HG03280 (cell line): ENCODE results near the gene CDSN.

ENCODE experiments used
- ATAC-seq: cut with Tn5 transposase; IDR thresholded peaks from one replicate; pipeline ENCODE4 v1.9.1; 2021; ENCODE audit warnings: mild to moderate bottlenecking, moderate library complexity; ENCODE audit not compliant: unreplicated experiment

Gene CDSN

GRCh38 chr6:31149827-31150447 lies 29.7 kb upstream of the CDSN start:
- no peak for ATAC-seq

DNA sequence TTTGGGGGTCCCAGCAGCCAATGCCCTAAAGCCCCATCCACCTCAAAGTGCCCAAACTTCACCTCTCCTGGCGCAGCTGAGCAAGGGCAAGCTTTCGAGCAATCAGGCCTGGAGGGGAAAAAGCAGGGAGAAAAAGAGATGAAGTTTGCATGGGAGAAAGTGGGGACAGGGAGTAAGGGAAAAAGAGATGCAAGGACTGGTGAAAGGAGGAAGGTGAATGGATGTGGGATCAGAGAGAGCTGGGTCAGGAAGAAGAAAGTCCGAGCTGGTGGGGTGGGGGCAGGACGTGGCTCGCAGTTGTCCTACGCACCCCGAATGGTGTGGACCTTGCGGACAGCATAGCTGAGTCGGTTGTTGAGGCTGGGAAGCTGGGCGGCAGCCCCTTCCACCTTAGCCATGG lies 25.1 kb upstream of the CDSN start:
- ATAC-seq = no peak

GRCh38 chr6:31144970-31145340 lies 24.7 kb upstream of the CDSN start:
- no peak for ATAC-seq

DNA sequence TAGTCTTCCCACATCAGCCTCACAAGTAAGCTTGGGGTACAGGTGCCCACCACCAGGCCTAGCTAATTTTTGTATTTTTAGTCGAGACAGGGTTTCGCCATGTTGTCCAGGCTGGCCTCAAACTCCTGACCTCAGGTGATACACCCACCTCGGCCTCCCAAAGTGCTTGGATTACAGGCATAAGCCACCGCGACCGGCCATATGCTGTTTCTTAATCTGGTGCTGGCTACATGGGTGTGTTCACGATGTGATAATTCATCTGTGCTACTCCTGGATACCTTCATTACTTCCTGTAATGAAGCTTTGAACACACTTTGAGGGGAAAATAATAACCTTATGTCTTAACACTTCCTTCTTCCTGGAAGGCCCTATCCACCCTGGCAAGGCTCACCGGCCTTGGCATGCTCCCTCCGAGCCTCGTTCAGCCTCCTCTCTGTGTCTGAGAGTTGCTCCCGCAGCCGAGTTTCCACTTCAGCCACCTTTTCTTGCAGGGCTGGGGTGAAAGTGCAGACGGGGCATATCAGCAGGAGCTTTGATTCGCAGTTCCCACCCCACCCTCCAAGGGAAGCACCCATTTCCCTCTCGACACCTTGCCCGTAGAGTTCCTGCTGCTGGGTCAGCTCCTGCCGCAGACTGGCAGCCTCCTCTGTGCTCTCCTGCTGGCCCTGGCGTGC lies 24.2 kb upstream of the CDSN start:
- no peak for ATAC-seq

DNA sequence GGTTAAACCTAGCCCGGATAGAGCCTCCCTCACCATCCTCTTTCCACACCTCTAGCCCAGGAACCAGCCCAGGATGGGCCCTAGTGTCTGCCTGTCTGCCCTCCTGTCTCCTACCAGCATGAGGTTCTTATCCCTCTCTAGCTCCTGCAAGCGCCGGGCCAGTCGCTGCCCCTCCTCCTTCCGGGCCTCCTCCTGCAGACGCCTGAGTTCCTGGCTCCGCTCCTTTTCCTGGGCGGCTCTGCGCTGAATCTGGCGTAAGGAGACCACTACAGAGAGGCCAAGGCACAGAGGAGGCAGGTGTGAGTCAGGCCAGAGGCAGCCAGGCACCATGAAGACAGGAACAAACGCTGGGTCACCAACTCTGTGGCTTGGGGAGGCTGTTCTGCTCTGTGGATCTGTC lies 22.9 kb upstream of the CDSN start:
- no peak for ATAC-seq

DNA sequence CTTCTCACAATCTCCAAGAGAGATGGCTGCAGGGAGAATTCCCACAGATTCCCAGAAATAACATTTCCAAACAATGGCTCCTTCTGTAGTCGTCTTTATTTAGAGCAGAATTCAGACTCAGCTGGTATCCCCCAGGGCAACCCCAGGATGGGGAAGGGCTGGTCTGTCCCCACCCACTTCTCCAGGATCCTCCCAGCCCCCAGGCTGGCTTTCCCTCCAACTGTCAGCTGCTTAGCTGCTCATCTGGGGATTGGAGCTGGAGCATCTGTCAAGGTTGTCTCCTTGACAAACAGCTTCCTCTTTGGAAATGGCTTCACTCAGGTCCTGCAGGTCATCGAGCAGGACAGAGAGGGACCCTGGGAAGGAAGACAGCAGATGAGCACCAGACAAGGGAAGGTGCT lies 22.1 kb upstream of the CDSN start:
- ATAC-seq = no peak

DNA sequence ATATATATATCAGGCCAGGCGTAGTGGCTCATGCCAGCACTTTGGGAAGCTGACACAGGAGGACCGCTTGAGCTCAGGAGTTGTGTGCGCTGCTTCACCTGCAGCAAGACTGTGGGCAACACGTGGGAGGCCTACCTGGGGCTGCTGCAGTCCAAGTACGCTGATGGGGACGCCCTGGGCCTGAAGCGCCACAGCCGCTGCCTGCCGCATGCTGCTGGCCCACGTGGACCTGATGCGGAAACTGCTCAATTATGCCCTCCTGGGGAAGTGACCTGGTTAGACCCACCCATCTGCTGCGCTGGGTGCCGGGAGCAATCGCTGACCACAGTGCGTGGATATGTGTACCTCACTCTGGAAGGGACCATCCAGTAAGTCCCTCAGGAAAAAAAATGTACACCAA lies 20.4 kb upstream of the CDSN start:
- no peak for ATAC-seq

DNA sequence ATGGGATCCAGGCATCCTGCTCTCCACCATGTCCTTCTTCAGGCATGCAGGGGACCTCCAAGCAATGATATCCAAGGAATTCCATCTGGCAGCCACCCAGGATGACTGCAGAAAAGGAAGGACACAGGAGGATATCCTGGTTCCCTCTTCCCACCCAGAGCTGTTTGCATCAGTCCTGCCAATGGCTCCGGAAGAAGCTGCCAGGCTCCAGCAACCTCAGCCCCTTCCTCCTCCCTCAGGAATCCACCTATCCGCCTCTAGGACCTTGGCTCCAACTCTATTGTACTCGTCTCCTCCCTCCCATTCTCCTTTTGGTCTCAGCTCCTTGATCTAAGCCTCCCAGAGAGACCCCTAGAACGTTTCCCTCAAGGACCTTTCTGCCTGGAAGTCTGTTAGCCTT lies 19.4 kb upstream of the CDSN start:
- no peak for ATAC-seq

DNA sequence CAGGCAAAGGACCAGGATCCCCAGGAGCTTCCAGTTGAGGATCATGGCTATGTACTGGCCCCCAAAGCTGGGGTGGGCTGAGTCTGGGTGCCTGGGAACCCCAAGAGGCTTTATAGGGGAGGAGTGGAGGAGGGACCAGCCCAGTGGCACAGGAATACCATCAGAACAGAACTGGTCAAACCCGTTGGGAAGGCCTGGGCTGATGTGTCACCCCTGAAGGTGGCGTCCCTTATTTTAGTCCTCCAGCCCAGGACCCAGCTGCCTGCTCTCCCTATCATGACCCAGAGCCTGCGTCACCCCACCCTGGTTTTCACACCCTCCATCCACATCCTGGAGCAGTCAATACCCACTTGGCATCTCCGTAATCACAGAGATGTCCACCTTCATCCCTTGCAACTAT lies 18.7 kb upstream of the CDSN start, which contains the start of gene PSORS1C2:
Gene PSORS1C2, minus strand, starts transcription at position 85 of the 400 bp plus-strand sequence. Its CDS starts 40 bp downstream, at position 45.
- no peak for ATAC-seq

- ATAC-seq = no peak
Measured at GRCh38 chr6:31135710-31136109, 15.5 kb upstream of the CDSN start.

GRCh38 chr6:31132806-31133205 lies 12.6 kb upstream of the CDSN start:
- no peak for ATAC-seq

- ATAC-seq = no peak
Measured at GRCh38 chr6:31131595-31131994, 11.3 kb upstream of the CDSN start.

DNA sequence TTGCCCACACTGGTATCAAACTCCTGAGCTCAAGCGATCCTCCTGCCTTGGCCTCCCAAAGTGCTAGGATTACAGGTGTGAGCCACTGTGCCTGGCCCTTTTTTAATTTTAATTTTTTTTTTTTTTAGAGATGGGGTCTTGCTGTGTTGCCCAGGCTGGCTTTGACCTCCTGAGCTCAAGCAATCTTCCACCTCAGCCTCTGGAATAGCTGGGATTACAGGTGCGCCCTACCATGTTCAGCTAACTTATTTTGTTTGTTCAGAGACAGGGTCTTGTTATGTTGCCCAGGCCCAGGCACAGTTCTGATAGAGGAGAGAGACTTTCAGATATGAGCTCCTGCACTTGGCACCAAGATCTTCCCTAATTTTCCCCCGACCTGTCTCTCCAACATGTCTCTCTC lies 10.5 kb upstream of the CDSN start:
- no peak for ATAC-seq

GRCh38 chr6:31129130-31129529 lies 8.9 kb upstream of the CDSN start:
- no peak for ATAC-seq

DNA sequence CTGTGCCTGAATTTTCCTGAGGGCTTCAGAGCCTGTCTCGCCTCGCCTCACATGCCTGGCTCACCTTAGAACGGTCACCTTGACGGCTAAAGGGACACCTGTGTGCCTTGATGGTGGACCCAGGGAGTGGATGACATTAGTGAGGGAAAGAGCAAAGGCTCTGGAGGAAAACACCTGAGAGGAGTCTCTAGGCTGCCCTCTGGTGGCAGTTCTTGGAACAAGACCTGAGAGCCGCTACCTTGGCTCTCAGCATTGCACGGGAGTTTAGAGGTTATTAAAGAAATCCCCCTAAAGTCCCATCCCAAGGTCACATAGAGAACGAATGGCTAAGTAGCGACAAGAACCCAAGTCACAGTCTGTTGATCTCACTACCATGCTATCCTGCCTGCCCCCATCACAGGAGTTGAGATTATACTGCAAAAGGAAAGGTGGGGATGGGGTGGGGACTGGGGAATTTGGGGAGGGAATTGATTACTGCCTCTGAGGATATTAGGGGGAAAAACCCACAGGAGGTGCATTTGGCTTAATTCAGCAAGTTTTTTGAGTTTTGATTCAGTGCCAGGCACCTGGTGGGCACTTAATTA lies 7.9 kb upstream of the CDSN start:
- ATAC-seq = no peak

- no peak for ATAC-seq
Measured at GRCh38 chr6:31126396-31127175, 6.3 kb upstream of the CDSN start.

- ATAC-seq = no peak
Measured at GRCh38 chr6:31125586-31126363, 5.5 kb upstream of the CDSN start.

DNA sequence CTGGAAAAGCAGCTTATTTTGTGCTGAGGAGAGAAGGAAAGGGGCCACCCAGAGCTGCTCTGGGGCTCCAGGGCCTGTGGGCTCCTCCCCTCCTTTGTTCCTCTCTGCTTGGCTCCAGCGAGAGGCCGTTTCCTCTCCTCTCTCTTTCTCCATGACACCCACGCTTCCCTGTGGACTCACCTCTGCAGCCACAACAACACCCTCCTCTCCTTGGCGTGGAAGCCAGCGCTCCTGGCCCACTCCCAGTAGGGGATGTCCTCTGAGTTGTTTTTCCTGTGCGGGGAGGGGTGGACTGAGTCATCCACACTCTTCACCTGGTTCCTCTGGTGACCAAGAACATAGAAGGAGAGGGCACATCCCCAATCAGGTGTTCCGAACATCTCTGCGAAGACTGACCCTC lies 4.9 kb upstream of the CDSN start:
- ATAC-seq = no peak

- no peak for ATAC-seq
Measured at GRCh38 chr6:31122791-31123706, 2.8 kb upstream of the CDSN start.
